ENCODE data around the gene USP26. TPM values are rescaled to one million over a fixed set of nuclear protein-coding genes. Genes with fewer than 3 reads are reported as not detected.
"Not testable (repeated sequence)": the region's sequence is repeated elsewhere in the genome, so short reads cannot be mapped to it uniquely, and the experiment has no call there.

Gene USP26
- total RNA-seq, 1 donor from 2014 or later, result not detected

GRCh38 chrX:133045986-133046385, 50.9 kb downstream of the USP26 start:
- intact Hi-C loops (cut with DNase I), result no loop called here
- no peak for ATAC-seq

DNA sequence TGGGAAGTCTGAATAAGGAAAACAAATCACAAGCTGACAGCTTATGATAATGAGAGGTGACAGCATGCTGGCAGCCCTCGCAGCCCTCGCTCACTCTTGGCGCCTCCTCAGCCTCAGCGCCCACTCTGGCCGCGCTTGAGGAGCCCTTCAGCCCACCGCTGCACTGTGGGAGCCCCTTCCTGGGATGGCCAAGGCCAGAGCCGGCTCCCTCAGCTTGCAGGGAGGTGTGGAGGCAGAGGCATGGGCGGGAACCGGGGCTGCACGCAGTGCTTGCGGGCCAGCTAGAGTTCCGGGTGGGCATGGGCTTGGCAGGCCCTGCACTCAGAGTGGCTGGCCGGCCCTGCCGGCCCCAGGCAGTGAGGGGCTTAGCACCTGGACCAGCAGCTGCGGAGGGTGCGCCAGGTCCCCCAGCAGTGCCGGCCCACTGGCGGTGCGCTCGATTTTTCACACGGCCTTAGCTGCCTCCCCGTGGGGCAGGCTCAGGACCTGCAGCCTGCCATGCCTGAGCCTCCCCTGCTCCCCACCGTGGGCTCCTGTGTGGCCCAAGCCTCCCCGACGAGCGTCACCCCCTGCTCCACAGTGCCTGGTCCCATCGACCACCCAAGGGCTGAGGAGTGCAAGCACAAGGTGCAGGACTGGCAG, 52.6 kb downstream of the USP26 start:
- DNase-seq (ENCODE audit: low spot score); ATAC-seq; intact Hi-C loops (cut with DNase I): not testable (repeated sequence)

More at GRCh38 chrX:133045986-133046385, 50.9 kb downstream of the USP26 start:
- DNase-seq (ENCODE audit: low spot score), result no peak

DNA sequence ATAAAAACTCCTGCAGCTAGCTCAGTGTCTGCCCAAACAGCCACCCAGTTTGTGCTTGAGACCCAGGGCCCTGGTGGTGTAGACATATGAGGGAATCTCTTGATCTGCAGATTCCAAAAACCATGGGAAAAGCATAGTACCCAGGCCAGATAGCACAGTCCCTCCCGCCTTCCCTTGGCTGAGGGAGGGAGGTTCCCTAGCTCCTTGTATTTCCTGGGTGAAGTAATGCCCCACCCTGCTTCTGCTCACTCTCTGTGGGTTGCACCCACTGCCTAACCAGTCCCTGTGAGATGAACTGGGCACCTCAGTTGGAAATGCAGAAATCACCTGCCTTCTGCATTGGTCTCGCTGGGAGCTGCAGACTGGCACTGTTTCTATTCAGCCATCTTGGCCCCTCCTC, 54.6 kb downstream of the USP26 start:
- DNase-seq (ENCODE audit: low spot score), result no peak
- intact Hi-C loops (cut with DNase I), result no loop called here
- ATAC-seq, result no peak

GRCh38 chrX:133033010-133033409, 63.9 kb downstream of the USP26 start:
- no peak for ATAC-seq
- no peak for DNase-seq (ENCODE audit: low spot score)
- intact Hi-C loops (cut with DNase I), result no loop called here

- no peak for ATAC-seq
- intact Hi-C loops (cut with DNase I), result no loop called here
- DNase-seq (ENCODE audit: low spot score), result no peak
These were observed 78.7 kb downstream of the USP26 start for GRCh38 chrX:133018229-133018628.

GRCh38 chrX:133007458-133007857, 89.5 kb downstream of the USP26 start:
- intact Hi-C loops (cut with DNase I), result no loop called here
- ATAC-seq, result no peak

DNA sequence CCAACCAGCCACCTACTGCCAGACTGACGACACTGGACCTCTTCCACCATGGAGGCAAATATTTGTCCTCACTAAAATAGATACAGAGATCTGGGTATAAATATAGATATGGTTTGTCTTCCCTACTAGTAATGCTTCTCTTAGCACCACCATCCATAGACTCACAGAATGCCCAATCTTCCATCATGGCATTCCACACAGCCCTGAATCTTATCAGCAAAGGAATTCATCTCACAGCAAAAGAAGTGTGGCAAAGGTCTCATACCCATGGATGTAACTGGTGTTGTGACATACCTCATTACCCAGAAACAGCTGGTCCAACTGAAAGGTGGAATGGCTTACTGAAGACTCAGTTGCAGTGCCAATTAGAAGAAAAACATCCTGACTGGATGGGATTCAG, 91.3 kb downstream of the USP26 start:
- intact Hi-C loops (cut with DNase I), result no loop called here
- DNase-seq (ENCODE audit: low spot score), result no peak
- ATAC-seq, result no peak

More at GRCh38 chrX:133007458-133007857, 89.5 kb downstream of the USP26 start:
- DNase-seq (ENCODE audit: low spot score), result no peak

DNA sequence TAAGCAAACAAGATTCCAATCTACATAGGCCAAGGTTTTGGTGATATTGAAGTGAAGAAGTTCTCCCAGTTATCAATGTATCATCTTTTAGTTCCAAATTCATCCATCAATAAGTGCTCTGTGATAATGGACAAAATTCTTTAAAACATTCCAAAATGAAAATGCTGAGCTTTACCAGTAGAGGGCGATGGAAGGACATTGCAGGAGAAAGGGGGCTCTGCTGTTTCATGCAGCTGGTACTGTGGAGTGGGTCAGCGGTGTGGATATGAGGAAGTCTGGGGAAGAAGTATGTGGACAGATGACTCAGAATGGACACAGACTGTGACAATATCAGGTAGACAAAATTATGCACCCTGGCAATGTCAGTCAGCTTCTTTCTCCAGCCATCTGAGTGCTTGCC, 91.9 kb downstream of the USP26 start:
- ATAC-seq (no peak), DNase-seq (ENCODE audit: low spot score) (no peak)
- intact Hi-C loops (cut with DNase I), result no loop called here

- no peak for DNase-seq (ENCODE audit: low spot score)
- no peak for ATAC-seq
- intact Hi-C loops (cut with DNase I), result no loop called here
These were observed 97.7 kb downstream of the USP26 start for GRCh38 chrX:132999209-132999608.

- intact Hi-C loops (cut with DNase I), result no loop called here
- ATAC-seq (no peak), DNase-seq (ENCODE audit: low spot score) (no peak)
These were observed 106.1 kb downstream of the USP26 start for GRCh38 chrX:132990835-132991234.

- no peak for DNase-seq (ENCODE audit: low spot score)
- intact Hi-C loops (cut with DNase I), result no loop called here
These were observed 110.4 kb downstream of the USP26 start for GRCh38 chrX:132986556-132986955.

DNA sequence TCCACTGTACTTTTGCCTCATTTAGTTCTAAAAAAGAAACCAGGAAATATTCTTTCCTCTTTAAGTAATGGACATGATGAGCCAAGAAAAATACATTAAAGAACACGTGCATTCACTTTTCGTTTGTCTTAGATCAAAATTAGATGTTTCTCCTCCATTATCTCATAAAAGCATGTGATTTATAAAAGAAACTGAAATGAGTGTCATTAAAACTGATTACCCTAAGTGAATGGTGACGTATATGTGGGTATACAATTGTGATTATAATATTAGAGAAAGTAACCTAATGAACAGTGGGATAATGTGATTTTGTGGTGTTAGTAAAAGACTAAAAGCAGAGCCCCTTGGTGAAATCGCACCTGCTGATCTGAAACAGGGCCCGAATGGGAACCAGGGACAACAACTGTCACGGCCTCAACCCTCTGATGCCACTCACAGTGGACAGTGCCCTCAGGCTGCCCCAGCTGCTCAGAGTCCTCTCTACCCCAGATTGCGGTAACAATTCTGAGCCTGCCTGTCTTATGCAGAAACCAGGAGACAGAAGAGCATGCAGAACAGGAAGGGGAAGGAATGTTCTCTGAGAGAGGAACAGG, 112.8 kb downstream of the USP26 start:
- ATAC-seq (no peak), DNase-seq (ENCODE audit: low spot score) (no peak)
- intact Hi-C loops (cut with DNase I), result no loop called here

More at GRCh38 chrX:132986556-132986955, 110.4 kb downstream of the USP26 start:
- ATAC-seq, result no peak

DNA sequence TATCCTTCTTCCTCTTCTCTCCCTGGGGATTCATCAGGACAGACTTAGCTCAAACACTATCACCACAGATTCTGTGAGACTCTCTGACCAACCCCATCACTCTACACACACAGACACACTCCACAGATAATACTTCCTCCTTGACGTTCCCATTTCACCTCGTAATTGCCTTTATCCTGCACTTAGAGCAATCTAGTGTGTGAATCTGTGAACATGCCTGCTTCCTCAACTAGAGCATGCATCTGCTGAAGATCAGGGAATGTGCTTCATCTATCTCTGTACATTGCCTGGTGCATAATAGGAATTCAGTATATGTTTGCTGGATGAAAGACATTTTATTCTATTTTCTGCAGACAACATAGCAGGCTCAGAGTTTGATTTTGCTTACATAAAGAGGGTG, 113.4 kb downstream of the USP26 start:
- ATAC-seq, result no peak
- DNase-seq (ENCODE audit: low spot score), result no peak
- intact Hi-C loops (cut with DNase I), result no loop called here

GRCh38 chrX:132980035-132980434, 116.9 kb downstream of the USP26 start:
- ATAC-seq; intact Hi-C loops (cut with DNase I); DNase-seq (ENCODE audit: low spot score): not testable (repeated sequence)

Other genes starting within 250 kb of the USP26 start
- gene HS6ST2, start 138.5 kb downstream of the USP26 start, total RNA-seq, result 0.36 TPM
- not detected for gene TFDP3, start 121.2 kb upstream of the USP26 start, total RNA-seq